ENCODE results near the gene INTS2. TPM values are rescaled to one million over a fixed set of nuclear protein-coding genes. Genes with fewer than 3 reads are reported as not detected.

Gene INTS2
- total RNA-seq, 1 donor from 2014 or later: 9.5 TPM

- Mint-ChIP-seq H3K36me3 (ENCODE audit: low read depth) (peaks cover 5% of the 10 kb centered on the region), H3K27ac (ENCODE audit: unreplicated experiment) (no peak overlapping the region), H3K9me3 (ENCODE audit: low read depth) (no peaks in the 10 kb centered on the region), H3K4me3 (ENCODE audit: unreplicated experiment) (no peak overlapping the region), H3K27me3 (ENCODE audit: low read depth) (no peaks in the 10 kb centered on the region), H3K4me1 (ENCODE audit: low read depth) (no peaks in the 10 kb centered on the region)
- no peak for DNase-seq (ENCODE audit: low spot score)
- TF ChIP-seq CTCF (IDR thresholded peaks at IDR 0.05): no peak
Observed at GRCh38 chr17:61849674-61850073, 78.1 kb downstream of the INTS2 start.

GRCh38 chr17:61848896-61849295 lies 78.9 kb downstream of the INTS2 start:
- Mint-ChIP-seq H3K36me3 (ENCODE audit: low read depth) (peaks cover 5% of the 10 kb centered on the region), H3K27ac (ENCODE audit: unreplicated experiment) (no peak overlapping the region), H3K27me3 (ENCODE audit: low read depth) (no peaks in the 10 kb centered on the region), H3K9me3 (ENCODE audit: low read depth) (no peaks in the 10 kb centered on the region), H3K4me1 (ENCODE audit: low read depth) (no peaks in the 10 kb centered on the region), H3K4me3 (ENCODE audit: unreplicated experiment) (no peak overlapping the region)
- no peak for DNase-seq (ENCODE audit: low spot score)
- TF ChIP-seq CTCF (IDR thresholded peaks at IDR 0.05): no peak

- no peak for TF ChIP-seq CTCF (IDR thresholded peaks at IDR 0.05)
- no peak overlapping the region for H3K27ac Mint-ChIP-seq (ENCODE audit: unreplicated experiment)
- DNase-seq (ENCODE audit: low spot score): no peak
- H3K9me3 Mint-ChIP-seq (ENCODE audit: low read depth): no peaks in the 10 kb centered on the region
- H3K4me3 Mint-ChIP-seq (ENCODE audit: unreplicated experiment): no peak overlapping the region
- no peaks in the 10 kb centered on the region for H3K4me1 Mint-ChIP-seq (ENCODE audit: low read depth)
- H3K27me3 Mint-ChIP-seq (ENCODE audit: low read depth): no peaks in the 10 kb centered on the region
- H3K36me3 Mint-ChIP-seq (ENCODE audit: low read depth): peaks cover 5% of the 10 kb centered on the region
Observed at GRCh38 chr17:61848247-61848646, 79.5 kb downstream of the INTS2 start.

GRCh38 chr17:61847659-61848058 lies 80.1 kb downstream of the INTS2 start:
- Mint-ChIP-seq H3K27me3 (ENCODE audit: low read depth) (no peaks in the 10 kb centered on the region), H3K9me3 (ENCODE audit: low read depth) (no peaks in the 10 kb centered on the region), H3K4me1 (ENCODE audit: low read depth) (no peaks in the 10 kb centered on the region), H3K27ac (ENCODE audit: unreplicated experiment) (no peak overlapping the region), H3K4me3 (ENCODE audit: unreplicated experiment) (no peak overlapping the region), H3K36me3 (ENCODE audit: low read depth) (peaks cover 5% of the 10 kb centered on the region)
- no peak for DNase-seq (ENCODE audit: low spot score)
- no peak for TF ChIP-seq CTCF (IDR thresholded peaks at IDR 0.05)

- peaks cover 5% of the 10 kb centered on the region for H3K36me3 Mint-ChIP-seq (ENCODE audit: low read depth)
- no peaks in the 10 kb centered on the region for H3K4me1 Mint-ChIP-seq (ENCODE audit: low read depth)
- H3K27me3 Mint-ChIP-seq (ENCODE audit: low read depth): no peaks in the 10 kb centered on the region
- H3K9me3 Mint-ChIP-seq (ENCODE audit: low read depth): no peaks in the 10 kb centered on the region
- H3K4me3 Mint-ChIP-seq (ENCODE audit: unreplicated experiment): no peak overlapping the region
- no peak overlapping the region for H3K27ac Mint-ChIP-seq (ENCODE audit: unreplicated experiment)
- DNase-seq (ENCODE audit: low spot score): no peak
- TF ChIP-seq CTCF (IDR thresholded peaks at IDR 0.05): no peak
Observed at GRCh38 chr17:61846761-61847375, 80.9 kb downstream of the INTS2 start.

Measured in chondrocyte (in vitro differentiated cells).